Measurements from ENCODE around the gene CH25H.
"Not testable (repeated sequence)": the region's sequence is repeated elsewhere in the genome, so short reads cannot be mapped to it uniquely, and the experiment has no call there.

Gene CH25H, protein sequence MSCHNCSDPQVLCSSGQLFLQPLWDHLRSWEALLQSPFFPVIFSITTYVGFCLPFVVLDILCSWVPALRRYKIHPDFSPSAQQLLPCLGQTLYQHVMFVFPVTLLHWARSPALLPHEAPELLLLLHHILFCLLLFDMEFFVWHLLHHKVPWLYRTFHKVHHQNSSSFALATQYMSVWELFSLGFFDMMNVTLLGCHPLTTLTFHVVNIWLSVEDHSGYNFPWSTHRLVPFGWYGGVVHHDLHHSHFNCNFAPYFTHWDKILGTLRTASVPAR

DNA sequence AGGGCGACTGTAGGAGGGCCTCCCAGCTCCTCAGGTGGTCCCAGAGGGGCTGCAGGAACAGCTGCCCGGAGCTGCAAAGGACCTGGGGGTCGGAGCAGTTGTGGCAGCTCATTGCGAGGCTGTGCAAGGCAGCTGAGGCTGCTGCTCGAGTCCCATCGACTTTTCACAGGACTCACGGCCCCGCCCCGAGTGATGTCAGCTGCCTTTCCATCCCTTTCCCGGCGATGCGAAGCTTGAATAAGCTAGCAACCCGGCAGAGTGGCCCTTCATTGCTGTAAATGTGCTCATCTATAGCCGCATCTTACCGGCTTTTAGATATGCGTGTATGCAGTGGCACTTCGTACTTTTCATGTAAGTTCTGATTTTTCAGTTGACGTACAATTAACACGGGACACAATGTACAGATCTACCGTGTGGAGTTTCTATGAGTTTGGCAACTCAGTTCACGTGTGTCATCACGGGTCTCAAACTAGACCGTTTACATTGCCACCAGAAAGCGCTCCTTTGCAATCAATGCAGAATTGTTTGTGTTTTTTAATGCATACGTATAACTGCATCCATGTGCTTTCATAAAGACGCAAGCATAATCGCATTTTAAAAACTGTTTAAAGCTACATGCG, at the start of gene CH25H:
Gene CH25H, minus strand, starts transcription at position 137 of the 620 bp plus-strand sequence. Its CDS starts 25 bp downstream, at position 112.
- DNase-seq (ENCODE audit: low read depth): no peak

DNA sequence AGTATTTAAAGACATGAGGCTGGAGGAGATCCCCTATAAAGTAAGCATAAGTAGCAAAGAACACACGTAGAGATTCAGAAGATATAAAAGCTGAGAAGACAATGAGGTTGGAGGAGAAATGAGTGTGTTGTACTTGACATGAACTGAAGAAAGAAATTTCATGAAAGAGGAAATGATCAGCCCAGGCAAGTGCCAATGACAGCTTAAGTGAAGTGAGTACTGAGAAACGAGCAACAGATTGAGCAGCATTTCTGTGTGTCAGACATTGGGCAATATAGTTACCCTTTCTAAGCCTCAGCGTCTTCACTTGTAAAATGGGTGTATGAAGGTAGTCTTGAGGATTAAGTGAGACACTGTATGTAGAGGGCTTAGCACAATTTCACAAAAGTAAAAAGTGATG, 49.2 kb upstream of the CH25H start:
- no peak for DNase-seq (ENCODE audit: low read depth)

DNA sequence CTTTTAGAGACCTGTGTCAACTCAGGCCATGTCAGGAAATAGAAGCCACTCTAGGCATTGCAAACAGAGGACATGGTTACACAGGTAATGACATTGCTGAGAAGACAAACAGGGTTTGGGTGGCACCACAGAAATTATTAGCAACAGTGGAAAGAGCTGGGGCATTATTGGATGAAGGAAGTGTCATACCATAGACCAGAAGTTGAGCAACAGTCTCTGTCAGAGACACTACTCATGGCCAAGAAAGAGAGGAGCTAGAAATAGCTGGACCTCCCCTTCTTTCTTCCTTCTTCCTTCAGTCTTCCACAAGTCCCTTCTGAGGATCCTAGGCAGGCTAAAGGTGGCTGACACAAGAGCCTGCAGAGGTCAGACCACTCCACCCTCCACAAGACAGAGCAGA, 48.7 kb upstream of the CH25H start:
- no peak for DNase-seq (ENCODE audit: low read depth)

DNA sequence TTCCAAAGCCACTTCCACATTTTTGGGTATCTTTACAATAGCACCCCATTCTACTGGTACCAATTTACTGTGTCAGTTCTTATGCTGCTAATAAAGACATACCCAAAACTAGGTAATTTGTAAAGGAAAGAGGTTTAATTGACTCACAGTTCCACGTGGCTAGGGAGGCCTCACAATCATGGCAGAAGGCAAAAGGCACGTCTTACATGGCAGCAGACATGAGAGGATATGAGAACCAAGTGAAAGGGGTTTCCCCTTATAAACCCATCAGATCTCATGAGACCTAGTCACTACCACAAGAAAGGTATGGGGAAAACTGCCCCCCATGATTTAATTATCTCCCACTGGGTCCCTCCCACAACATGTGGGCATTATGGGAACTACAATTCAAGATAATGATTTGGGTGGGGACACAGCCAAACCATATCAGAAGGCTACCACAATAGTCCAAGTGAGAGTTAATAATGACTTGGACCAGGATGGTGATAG, 48.0 kb upstream of the CH25H start:
- not testable (repeated sequence) for DNase-seq (ENCODE audit: low read depth)

DNA sequence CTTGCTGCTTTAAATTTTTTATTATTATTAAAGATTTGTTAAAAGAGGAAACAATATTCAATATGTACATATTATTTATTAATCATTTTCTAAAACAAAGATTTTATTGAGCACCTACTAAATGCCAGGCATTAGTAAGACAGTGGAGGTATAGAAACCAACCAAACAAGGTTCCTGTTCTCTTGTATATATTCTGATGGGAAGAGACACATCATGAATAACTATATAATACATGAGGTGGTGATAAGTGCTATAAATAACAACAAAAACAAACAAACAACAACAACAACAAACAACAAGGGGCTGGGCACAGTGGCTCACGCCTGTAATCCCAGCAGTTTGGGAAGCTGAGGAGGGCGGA, 45.1 kb upstream of the CH25H start:
- DNase-seq (ENCODE audit: low read depth): no peak

DNA sequence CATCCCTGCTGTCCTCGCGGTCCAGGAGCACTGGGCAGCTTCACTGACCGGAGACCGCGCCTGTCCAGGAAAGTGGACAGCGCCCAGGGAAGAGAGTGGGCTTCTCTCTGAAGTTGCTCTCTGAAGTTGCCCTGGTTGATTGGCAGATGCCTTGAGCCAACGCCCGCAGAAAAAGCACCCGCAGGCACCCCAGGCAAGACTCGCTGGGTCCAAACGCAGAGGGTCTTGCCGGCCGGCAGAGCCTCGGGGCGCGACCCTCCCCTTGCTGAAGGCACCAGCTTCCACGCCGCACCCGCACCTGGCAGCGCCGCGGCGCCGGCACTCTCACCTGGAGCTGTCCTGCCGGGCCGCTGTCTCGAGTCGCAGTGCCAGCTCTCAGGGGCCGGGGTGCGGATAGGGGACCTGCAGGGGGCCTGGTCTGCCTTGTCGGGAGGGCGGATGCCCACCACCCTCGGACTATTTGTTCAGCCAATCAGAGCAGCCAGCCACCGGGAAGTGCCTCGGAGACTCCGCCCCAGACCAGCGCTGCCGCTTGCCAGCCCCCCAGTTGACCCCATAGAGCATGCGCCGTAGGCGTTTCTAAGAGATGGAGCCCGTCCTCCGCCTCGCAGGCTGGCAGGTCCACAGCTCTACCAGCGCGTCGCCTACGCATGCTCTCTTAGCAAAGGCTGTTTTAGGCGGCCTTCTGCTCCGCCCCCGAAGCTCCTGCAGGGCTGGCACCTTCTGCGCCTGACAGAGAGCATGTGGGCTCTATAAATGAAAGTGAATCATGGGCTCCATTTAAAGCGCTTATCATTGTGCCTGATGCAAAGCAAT, 44.5 kb upstream of the CH25H start, which contains the start of gene LIPA:
Gene LIPA, minus strand, starts transcription at position 367 of the 816 bp plus-strand sequence. CDS start 4,127 bp downstream, outside the sequence.
- peak; percentile 93 for DNase-seq (ENCODE audit: low read depth)

DNA sequence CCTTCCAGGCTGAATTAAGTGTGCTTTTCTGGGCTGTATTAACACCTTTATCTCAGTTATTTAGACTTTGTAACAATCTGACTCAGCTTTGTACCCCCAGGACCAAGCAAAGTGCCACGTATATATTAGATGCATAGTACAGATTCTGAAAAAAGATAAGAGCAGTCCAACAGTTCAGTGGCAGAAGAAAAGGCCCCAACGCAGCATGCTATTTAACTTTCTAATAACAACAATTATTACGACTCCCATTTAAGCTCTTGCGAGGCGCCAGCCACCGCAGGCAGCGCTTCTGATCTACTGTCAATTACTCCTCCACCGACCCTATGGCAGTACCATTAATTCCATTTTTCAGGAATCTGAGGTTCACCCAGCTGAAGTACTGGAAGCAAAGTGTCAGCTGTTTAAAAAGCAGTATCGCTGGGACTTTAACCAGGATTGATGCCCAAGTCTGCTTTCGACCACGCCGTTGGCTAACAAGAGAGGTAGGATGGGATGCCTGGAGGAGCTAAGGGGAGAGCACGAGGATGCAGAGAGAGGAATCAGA, 43.8 kb upstream of the CH25H start:
- no peak for DNase-seq (ENCODE audit: low read depth)

DNA sequence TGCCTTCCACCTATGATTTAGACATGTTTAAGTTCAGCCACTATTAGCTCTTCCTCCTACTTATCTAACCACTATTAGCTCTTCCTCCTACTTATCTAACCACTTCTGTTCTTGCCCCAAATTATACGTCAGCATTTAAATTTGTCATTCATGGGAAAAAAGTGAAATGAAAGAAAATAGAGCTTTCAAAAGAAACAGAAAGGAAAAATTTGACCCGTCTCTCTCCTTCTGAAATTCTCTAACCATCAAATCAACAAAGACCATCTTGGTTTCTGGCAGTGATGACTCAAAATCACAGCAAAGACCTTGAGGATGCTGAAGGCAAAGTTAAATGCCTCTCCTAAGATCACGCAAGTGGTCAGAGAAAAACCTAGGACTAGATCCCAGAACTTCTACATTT, 41.9 kb upstream of the CH25H start:
- no peak for DNase-seq (ENCODE audit: low read depth)

DNA sequence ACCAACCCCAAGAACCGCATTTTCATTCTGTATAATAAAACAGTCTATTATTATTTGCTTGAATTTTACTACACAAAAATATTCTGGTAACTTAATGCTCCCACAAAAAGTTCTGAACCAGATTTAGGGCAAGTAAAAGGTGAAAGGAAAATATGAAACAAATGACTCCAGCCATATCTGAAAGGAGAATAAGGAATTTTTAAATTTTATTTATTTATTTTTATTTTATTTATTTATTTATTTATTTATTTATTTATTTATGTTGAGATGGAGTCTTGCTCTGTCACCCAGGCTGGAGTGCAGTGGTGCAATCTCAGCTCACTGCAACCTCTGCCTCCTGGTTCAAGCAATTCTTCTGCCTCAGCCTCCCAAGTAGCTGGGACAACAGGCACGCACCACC, 40.5 kb upstream of the CH25H start:
- DNase-seq (ENCODE audit: low read depth): not testable (repeated sequence)

DNA sequence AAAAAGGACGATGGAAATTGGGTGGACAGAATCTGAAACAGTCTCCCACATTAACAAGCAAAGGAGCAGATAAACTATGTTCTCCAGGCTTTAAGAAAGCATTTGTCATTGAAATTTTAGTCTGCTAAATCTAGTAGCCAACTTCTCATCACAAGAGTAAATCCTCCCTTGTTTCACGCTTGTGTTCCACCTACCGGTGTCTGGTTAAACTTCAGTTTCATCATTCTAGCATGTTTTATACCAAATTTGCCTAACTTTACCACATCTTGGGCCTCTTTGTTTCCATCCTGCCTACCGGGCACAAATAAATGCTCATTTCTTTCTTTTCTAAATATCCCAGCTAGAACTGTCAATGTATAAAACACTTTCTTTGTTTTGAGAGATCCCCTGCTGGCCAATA, 38.7 kb upstream of the CH25H start:
- no peak for DNase-seq (ENCODE audit: low read depth)

DNA sequence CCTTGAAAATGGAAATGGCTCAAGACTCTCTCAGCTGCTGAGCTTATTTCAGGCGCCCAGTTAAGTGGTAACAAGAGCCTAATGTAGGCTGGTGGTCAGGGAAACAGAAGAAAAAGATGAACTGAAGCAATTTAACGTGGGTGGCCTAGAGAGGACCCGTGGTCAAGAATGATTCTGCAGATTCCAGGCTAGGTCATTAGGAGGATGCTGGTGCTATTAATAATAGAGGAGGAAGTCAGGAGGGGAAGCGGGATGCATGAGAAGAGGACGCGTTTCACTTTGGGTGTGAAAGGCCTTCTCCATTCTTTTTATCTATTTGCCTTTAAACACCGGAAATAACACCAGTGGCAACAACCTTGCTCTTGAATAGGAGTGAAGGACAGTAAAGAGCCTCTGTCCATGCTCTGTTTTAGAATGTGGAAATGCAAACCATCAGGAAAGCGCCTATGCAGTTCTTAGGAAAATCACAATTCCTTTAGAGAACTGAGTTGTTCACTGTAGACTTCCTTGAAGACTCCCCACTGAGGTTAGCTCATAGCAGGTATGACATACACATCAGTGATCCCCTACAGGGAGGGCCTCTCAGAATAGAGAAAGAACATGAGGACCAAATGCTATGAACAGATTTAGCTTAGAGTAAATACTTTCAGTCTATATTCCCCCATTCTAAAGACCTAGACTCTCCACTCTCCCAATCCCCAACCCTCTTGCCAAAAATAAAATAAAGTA, 35.9 kb upstream of the CH25H start:
- DNase-seq (ENCODE audit: low read depth): no peak

DNA sequence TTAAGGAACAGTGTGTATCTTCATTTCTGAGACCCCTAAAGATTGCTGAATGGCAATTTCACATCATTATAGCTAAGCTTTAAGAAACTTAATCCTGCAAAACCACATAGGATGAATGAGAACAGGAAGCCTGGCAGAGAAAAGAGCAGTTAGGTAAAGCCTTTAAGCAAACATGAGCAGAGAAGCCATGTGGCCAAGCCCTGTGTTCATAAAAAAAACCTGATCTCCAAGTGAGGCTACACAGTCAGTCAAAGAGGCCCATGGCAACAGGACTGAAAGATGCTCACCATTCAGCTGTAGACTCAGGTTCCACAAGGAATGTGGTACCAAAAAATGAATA, 35.2 kb upstream of the CH25H start:
- DNase-seq (ENCODE audit: low read depth): no peak

DNA sequence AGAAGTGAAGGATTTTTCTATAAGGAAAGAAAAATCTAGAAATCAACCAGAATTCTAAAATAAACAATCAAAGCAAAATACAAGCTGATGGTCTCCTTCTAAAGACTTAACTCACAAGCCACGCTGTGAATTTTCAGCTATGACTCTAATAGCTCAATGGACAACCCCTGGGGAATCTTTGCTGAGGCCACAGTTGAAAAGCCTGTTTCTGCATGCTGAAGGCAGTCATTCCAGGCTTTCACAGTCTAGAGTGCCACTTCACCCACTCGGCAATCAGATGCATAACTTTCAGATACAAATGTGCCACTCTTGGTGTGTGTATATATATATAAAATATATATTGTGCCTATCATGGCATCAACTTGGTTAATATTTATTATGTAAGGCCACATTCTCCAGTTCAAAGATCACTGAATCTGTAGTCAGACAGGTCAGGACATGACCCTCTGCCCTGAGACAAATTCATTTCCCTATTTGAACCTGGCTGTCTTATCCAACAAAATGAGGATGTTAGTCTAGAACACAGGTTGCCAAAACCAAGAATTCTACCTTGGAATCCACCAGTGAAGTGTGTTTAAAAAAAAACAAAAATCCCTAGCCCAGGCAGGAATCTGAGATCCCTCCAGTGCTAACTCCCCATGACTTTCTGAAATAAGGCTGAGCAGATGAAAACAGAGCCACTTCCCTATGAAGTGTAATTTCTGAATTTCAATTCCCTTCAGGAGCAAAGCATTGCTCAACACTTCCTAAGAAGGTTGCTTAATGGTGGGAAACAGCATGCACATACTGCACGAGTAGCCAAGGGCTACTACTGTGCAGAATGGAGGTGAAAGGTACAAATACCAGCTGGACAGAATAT, 34.6 kb upstream of the CH25H start:
- DNase-seq (ENCODE audit: low read depth): no peak

DNA sequence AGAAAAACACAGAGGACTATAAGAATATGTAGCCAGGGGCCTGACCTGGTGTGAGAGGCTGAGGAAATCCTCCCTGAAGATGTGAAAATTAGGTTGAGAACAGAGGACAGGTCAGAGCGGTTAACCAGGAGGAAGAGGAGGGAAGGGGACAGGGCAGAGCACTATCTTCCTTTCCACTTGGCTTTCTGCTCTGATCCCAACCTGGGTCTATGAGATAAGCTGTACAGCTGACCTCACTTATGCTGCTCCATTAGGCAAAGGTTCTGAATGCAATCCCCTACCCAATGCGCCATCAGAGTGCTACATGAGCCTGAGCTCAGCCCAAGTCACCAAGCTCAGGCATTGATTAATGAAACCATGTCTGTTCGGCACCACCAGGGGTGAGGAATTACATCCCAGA, 33.9 kb upstream of the CH25H start:
- DNase-seq (ENCODE audit: low read depth): no peak

DNA sequence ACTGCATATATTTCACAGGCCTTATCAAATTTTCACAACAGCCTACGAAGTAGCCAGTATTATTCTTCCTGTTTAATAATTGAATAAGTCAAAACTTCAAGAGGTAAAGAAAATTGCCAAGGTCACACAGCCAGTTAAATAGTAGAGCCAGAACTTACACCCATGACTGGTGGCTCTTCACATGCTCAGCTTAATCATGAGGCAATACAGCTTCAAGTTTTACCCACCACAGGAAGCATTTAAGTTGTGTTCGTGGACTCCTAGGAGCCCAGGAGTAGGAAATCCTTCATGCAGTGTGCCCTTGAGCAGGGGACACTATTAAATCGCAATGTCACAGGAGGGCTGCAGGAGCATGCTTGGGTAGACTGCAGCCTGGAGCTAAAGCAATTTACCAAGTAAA, 33.4 kb upstream of the CH25H start:
- DNase-seq (ENCODE audit: low read depth): no peak

DNA sequence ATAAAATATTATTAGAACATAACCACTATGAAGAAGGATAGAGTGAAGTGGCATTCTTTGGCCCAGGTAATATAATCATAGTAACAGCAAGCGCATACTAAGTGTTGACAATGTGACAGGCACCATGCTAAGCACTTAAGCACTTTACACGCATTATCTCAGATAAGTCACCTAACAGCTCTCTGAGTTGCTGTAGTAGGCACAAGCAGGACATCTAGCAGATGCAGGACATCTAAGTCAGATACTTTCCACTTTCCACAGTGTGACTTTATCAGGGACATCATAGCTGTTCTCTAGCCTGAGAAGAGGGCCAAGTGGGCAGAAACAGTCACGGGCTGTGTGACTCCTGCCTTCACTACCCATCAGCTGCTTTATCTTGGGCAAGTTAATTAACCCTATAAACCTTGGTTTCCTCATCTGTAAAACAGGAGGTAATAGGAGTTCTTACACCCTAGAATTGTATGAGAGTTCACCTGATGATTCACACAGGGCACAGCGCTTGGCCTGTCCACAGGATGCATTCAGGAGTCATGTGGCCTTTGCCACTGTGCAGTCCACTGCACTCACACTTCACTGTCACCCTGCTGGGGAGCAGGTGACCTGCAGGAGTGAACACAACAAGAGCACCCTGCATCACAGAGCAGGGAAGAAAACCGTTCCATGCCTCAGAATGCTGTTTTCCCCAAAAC, 32.0 kb upstream of the CH25H start:
- DNase-seq (ENCODE audit: low read depth): no peak

DNA sequence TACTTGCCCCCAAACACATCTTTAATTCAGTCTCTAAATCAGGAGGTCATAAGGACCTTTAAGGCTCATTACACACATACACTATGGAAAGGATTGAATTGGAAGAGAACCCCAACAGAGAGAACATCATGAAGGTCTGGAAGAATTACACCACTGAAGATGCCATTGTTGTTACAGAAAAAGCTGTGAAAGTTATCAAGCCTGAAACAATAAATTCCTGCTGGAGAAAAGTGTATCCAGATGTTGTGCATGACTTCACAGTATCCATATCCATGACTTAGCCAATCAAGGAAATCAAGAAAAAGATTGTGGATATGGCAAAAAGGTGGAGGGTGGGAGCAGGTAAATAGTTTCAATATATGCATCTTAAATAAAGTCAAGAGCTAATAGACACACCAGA, 30.7 kb upstream of the CH25H start:
- DNase-seq (ENCODE audit: low read depth): no peak

DNA sequence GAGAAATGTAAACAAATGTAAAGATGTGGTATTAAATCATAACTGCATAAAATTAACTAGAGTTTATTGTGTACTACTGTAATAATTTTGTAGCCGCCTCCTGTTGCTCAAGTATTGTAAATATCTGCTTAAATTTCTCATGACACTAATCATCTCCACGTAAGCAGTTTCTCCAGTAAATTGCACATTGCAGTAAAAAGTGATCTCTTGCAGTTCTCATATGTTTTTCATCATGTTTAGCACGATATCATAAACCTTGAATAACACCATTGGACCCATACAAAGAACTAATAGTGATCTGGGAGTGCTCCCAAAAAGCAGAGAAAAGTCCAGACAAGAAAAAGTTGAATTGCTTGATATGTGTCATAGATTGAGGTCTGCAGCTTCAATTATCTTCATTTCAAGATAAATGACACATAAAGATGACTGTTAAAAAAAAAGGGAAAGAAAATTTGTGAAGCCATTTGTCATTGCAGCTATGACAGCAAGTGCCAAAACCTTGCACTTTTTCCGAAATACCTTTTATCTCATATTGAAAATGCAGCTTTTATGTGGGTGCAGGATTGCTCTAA, 29.2 kb upstream of the CH25H start:
- DNase-seq (ENCODE audit: low read depth): no peak

DNA sequence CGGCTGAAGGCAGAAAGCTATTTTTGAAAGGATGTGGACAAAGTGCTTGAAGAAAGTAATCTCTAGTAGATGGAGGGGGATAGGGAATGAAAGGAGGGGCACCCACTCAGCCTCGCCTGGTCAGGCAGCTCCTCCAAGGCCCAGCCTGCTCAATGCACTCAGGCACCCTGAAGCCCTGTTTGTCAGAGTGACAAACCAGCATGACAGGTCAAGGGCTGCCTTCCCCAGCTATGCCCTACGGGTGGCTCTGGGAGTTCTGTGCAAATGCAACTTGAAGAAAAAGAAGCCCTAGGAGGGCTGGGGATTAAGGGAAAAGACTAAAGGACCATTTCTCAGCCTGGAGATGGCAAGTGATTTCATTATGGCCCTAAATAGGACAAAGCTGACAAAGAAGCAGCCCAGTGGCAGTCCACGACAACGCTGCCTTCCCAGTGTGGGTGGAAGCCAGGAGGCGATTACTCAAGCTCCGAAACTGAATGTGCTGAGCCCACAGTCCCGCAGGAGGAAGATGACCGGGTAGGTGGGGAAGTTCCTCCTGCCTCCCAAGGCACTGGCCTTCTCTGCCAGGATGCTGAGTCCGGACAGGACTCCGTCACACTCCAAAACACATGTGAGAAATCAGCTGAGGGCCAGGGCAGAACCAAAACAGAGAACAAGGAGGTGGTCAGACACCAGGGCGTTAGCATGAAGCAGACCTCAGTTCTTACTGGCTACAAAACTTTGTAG, 28.1 kb upstream of the CH25H start:
- DNase-seq (ENCODE audit: low read depth): no peak
